ENCODE measurements around the gene GALP.
"Not testable (repeated sequence)": the region's sequence is repeated elsewhere in the genome, so short reads cannot be mapped to it uniquely, and the experiment has no call there.

Gene GALP

DNA sequence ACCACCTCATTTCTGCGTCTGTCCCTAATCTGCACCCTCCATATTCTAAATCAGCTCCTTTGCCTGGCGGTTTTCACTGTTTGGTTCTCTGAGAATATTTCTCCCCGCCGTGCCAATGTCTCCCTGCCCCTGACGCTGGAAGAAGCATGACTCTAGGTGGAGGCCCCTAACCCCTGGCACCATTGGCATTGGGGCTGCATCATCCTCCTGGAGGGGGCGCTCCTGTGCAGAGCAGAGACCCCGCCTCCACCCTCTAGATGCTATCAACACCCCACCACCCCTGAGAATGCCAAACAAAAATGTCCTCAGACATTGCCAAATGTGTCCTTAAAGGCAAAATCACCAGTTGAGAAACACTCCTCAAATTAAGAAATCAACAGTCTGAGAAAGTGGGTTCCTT, 15.3 kb downstream of the GALP start:
- no peak for DNase-seq (ENCODE audit: low read depth, low spot score)

DNA sequence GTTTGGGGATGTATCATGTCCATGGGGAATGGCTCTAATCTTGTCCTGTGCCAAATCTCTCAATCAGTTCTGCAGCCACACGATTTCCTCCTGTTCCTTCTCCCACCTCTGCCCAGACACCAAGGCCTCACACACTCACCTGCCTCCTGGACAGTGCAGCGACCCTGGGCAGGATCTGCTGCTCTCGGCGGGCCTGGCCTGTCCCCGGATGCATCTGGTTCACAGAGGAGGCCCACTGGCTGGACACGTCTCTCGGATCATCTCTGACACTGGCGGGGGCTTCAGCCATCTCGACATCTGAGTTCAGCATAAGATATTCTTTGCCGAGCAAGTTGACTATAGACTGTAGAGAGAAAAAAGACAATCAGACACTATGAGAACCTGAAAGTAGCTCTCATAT, 15.9 kb downstream of the GALP start:
- no peak for DNase-seq (ENCODE audit: low read depth, low spot score)

DNA sequence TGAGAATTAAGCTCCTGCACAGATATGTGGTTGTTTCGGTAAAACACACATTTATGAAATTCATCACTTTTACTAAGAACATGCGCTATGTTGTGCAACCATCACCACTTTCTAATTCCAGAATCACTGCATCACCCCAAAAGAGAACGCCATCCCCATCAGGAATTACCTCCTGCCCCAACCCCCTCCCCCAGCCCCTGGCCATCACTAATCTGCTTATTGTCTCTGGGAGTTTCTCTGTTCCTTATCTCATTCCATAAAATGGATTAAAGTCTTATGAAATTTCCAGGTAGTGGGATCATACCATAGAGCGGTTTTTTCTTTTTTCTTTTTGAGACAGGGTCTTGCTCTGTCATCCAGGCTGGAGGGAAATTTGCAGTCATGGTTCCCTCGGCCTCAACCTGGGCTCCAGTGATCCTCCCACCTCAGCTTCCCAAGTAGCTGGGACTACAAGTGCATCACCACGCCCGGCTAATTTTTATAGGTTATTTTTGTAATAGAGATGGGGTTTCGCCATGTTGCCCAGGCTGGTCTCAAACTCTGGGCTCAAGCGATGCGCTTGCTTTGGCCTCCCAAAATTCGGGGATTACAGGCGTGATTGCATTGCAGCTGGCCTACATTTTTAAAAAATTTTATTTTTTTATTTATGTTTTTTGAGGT, 18.3 kb downstream of the GALP start:
- DNase-seq (ENCODE audit: low read depth, low spot score): no peak

DNA sequence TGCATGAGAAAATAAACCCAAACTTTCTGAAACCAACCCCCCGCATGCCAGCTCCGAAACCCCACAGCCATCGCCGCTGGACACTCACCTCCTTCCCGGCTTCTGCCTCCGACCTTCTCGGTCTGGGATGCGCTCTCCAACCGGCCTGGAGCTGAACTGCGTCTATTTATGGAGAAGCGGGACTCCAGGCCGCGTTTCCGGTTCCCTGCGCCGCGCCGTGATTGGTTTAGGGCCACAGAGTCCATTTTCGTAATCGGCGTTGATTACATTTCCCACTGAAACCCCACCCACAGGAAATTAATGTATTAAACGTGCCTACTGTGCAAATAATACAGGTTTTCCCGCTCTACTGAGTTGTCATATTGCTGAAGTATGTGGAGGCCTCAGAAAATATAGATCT, 21.8 kb downstream of the GALP start, which contains the start of gene ZSCAN5B:
TSS of gene ZSCAN5B (minus strand) at position 138 of the 400 bp plus-strand sequence. CDS start 4,731 bp downstream, outside the sequence.
- DNase-seq (ENCODE audit: low read depth, low spot score): not testable (repeated sequence)

DNA sequence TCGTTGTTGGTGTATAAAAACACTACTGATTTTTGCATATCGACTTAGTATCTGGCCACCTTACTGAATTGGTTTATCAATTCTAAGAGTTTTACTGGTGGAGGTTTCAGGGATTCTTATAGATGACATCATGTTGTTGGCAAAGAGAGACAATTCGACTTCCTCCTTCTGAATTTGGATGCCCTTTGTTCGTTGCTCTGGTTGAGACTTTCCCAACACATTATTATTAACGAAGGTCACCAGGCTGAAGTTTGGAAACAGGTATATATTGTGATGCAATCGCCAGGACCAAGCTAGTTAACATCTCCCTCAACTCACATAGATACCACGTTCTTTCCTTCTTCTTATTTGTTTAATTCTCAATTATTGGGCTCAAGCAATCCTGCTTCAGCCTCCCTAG, 23.9 kb downstream of the GALP start:
- no peak for DNase-seq (ENCODE audit: low read depth, low spot score)

DNA sequence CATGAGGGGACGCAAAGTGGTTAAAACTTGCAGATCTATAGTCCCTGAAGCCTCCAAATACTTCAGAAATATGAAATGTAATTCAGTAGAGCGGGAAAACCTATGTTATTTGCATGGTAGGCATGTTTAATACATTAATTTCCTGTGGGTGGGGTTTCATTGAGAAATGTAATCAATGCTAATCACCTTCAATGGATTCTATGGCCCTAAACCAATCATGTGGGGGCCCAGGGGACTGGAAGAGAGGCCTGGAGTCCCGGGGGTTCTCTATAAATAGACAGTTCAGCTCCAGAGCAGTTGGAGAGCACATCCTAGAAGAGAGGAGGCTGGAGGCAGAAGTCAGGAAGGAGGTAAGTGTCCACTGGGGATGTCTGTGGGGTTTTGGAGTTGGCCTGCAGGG, 26.2 kb downstream of the GALP start, which contains the start of gene ZSCAN5C:
TSS of gene ZSCAN5C (plus strand) at position 301 of the 400 bp plus-strand sequence. CDS start 3,641 bp downstream, outside the sequence.
- no peak for DNase-seq (ENCODE audit: low read depth, low spot score)

DNA sequence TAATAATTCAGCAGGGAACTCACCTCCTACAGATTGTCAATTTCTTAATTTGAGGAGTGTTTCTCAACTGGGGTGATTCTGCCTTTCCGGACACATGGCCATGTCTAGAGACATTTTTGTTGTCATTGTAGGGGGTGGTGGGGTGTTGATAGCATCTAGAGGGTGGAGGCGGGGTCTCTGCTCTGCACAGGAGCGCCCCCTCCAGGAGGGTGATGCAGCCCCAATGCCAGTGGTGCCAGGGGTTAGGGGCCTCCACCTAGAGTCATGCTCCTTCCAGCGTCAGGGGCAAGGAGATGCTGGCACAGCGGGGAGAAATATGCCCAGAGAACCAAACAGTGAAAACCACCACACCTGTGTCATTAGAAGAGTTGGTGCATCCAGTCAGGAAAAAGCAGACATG, 31.8 kb downstream of the GALP start:
- DNase-seq (ENCODE audit: low read depth, low spot score): not testable (repeated sequence)

DNA sequence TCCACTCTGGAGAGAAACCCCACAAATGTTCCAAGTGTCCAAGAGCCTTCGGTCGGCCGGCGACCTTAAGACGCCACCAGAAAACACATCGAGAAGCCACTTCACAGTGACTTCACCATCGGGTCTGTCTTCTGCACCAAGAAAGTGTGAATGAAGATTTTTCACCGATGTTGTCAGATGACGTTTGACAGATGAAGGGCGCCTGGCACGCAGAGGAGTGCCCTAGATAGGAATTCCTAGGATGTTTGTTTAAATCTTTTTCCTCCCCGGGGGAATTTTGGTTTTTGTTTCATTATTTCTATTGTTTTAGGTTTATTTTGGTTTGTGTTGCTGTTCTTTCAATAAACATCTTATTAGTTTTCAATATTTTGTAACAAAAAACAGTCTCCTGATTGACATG, 33.3 kb downstream of the GALP start:
- no peak for DNase-seq (ENCODE audit: low read depth, low spot score)

DNA sequence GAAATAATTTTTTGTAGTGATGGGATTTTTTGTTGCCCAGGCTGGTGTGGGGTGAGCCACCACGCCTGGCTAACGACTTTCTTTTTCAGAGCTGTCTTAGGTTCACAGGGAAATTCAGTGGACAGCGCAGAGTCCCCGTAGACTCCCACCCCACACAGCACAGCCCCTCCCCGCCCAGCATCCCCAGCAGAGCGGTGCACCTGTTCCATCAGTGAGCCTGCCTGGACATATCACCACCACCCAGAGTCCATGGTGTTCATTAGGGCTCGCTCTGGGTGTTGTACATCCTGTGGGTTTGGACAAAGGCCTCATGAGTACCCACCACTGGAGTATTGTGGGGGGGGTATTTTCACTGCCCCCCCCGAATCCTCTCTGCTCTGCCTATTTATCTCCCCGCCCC, 34.2 kb downstream of the GALP start:
- not testable (repeated sequence) for DNase-seq (ENCODE audit: low read depth, low spot score)

DNA sequence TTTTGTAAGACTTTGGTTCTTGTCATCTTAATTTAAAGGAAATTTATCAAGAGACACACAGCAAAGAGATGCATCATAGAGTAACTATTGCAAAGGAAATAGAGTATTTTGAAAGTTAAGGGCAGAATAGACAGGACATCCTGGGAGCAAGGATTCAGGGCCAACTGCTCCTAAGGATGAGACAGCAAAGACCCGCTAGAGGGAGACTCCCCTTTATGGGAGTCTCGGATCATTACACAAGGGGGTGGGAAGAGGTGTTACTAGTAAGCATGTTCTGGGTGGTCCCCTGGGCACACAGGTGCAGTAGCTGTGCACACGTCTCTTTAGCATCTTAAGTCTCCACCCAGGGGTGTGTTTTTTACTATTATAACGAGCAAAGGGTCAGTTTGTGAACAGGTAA, 35.9 kb downstream of the GALP start:
- no peak for DNase-seq (ENCODE audit: low read depth, low spot score)

DNA sequence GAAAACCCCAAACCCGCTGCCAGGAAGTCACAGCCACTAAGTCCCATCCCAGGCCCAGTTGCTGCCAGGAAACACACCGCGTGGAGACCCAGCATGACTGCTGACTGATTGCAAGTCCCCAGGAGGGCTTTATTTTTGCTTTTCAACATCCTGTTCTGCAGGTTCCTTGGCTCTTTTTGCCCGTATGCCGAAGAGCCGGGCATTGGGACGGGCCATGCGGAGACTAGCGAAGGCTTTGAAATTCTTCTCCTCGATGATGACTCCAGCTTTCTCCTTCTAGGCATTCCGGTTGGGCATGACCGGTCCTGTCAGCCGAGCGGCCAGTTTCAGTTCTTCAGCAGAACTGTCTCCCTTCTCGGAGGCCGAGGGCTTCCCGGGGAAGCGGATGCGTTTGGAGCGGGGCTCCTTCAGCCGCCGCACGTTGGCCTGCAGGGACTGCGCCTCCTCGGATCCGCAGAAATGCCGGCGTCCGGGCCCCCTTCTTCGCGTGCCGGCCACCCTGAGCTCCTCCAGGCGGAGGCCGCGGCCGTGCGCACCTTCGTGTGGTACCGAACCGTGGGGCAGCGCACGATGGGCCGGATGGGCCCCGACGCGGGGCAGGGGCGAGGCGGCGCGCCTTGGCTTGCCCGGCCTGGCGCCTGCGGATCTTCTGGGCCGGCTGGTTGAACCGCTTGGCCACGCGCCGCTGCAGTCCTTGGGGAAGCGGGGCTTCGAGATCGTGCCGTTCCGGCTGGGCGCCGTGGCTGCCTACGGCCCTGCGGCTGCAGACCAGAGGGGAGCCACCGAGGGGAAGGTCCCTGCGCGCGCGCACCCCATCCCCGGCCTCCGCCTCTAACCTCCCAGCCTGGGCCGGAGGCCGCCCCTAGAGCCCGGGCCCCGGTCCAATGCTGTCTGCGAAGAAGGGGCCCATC, 41.5 kb downstream of the GALP start:
- DNase-seq (ENCODE audit: low read depth, low spot score): peak; percentile 25

DNA sequence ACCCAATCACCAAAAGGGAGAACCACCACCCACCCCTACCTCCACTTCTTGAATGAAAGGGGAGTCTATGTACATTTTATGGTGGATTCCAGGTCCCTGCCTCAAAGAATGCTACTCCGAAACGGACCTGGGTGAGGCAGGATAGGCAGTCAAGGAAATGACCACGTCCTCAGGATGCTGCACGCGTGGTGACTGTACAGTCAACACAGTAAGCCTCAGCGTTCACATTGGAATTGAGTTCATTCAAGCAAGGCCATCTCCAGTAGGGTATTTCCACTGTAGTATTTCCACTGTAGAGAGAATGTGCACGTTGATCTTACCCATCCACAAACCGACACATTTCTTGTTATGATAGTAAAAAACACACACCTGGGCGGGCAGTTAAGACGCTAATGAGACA, 43.2 kb downstream of the GALP start:
- no peak for DNase-seq (ENCODE audit: low read depth, low spot score)

DNA sequence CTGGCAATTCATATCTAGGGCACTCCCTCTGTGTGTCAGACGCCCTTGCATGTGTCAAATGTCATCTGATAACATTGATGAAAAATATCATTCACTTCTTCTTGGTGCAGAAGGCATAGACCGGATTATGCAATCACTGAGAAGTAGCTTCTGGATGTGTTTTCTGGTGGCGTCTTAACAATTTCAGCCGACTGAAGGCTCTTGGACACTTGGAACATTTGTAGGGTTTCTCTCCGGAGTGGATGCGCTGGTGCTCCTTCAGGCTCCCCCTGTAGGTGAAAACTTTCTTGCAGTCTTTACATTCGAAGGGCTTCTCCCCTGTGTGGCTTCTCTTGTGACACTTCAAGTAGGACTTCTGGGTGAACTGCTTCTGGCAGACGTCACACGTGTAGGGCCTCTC, 45.6 kb downstream of the GALP start:
- DNase-seq (ENCODE audit: low read depth, low spot score): not testable (repeated sequence)

DNA sequence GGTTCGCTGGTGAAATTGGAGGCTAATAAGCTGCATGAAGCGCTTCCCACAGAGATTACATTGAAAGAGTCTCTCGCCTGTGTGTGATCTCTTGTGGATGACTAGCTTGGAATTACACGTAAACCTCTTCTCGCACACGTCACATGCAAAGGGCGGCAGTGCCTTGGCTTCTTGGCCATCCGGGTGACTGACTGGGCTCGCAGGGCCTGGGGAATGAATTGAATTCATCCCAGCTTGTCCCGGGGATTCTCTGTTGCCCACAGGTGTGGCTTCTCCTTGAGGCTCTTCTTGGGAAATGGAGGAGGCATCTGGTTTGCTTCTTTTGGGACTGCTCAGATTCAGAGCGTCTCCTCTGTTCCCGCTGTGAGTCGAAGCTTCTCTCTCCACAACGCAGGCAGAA, 46.0 kb downstream of the GALP start:
- DNase-seq (ENCODE audit: low read depth, low spot score): no peak

DNA sequence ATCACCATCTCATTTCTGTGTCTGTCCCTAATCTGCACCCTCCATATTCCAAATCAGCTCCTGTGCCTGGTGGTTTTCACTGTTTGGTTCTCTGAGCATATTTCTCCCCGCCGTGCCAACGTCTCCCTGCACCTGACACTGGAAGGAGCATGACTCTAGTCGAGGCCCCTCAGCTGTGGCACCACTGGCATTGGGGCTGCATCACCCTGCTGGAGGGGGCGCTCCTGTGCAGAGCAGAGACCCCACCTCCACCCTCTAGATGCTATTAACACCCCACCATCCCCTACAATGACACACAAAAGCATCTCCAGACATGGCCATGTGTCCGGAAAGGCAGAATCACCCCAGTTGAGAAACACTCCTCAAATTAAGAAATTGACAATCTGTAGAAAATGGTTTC, 47.1 kb downstream of the GALP start:
- DNase-seq (ENCODE audit: low read depth, low spot score): no peak

DNA sequence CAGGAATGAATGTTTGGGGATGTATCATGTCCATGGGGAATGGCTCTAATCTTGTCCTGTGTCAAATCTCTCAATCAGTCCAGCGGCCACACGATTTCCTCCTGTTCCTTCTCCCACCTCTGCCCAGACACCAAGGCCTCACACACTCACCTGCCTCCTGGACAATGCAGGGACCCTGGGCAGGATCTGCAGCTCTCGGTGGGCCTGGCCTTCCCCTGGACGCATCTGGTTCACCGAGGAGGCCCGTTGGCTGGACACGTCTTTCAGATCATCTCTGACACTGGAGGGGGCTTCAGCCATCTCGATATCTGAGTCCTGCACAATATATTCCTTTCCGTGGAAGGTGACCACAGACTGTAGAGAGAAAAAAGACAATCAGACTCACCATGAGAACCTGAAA, 47.7 kb downstream of the GALP start:
- no peak for DNase-seq (ENCODE audit: low read depth, low spot score)
